OCI-LY7 (cell line): Measurements from ENCODE around the gene RELCH.

Source experiments
- CTCF ChIP-seq: fragments of 200-600 bp; sonication (generic); conservative IDR thresholded peaks from 2 replicates; pipeline ENCODE4 v1.5.1; 2014; ENCODE audit warnings: mild to moderate bottlenecking, antibody characterized with exemption, low read length, moderate library complexity, mixed read lengths
- EZH2phosphoT487 ChIP-seq: fragments of 200-600 bp; sonication (generic); IDR thresholded peaks from 2 replicates; pipeline ENCODE4 v1.6.1; 2018; ENCODE audit warnings: low read depth, borderline replicate concordance, mild to moderate bottlenecking, mixed run types, antibody characterized with exemption, low read length, moderate library complexity, mixed read lengths

- TF ChIP-seq CTCF, result no peak
- TF ChIP-seq EZH2phosphoT487, result no peak
These were observed 145.4 kb downstream of the RELCH start for GRCh38 chr18:62332431-62332830.
